ENCODE measurements around the gene TMEM245.

- TF ChIP-seq CTCF (IDR thresholded peaks at IDR 0.05; ENCODE audit: low read length) (no peak; the same call in 1 of the 2 replicates), EZH2 (IDR thresholded peaks at IDR 0.05; ENCODE audit: borderline replicate concordance, low read length) (no peak)
Measured at GRCh38 chr9:109132567-109133021, 12.8 kb upstream of the TMEM245 start.

All from OCI-LY1 (cell line).